Measurements from ENCODE around the gene DDX53.

Gene DDX53

DNA sequence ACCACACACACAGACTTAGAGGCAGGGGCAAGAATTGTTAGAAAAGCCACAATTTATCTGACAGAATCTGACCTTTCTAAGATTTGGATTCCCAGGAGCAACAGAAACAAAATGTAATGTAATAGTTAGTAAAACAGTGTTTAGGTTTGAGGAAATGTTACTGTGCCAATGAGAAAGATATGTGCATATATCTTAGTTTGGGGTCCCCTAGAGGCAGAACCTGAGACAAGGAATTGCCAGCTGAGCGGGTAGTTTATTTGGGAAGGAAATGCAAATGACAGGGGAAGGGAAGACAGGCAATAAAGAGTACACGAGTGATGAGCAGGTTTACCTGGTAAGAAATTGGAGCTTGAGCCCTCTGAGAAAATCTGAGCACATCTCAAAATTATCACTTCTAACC, 31.3 kb upstream of the DDX53 start:
- Histone ChIP-seq H4K20me1 (ENCODE audit: control insufficient read depth, insufficient read depth, low read depth, low read length) (no peaks in the 10 kb centered on the region), H3K27me3 (ENCODE audit: control insufficient read depth, low read length) (no peaks in the 10 kb centered on the region), H3K9me2 (replicated peaks; ENCODE audit: control insufficient read depth, low read length) (no peaks in the 10 kb centered on the region), H3K9me3 (ENCODE audit: control insufficient read depth, insufficient read depth, low read length) (no peaks in the 10 kb centered on the region), H3K79me2 (ENCODE audit: control insufficient read depth, low read length) (no peaks in the 10 kb centered on the region), H3K4me3 (ENCODE audit: low read length) (no peak overlapping the region), H3K27ac (ENCODE audit: low read depth, low read length) (no peak overlapping the region), H3F3A (ENCODE audit: control insufficient read depth, insufficient read depth) (no peaks in the 10 kb centered on the region), H3K4me1 (ENCODE audit: control insufficient read depth, low read length) (no peaks in the 10 kb centered on the region), H3K36me3 (ENCODE audit: control insufficient read depth, low read length) (no peaks in the 10 kb centered on the region), H3K4me2 (ENCODE audit: low read length) (no peak overlapping the region)
- TF ChIP-seq, protein P1, sequence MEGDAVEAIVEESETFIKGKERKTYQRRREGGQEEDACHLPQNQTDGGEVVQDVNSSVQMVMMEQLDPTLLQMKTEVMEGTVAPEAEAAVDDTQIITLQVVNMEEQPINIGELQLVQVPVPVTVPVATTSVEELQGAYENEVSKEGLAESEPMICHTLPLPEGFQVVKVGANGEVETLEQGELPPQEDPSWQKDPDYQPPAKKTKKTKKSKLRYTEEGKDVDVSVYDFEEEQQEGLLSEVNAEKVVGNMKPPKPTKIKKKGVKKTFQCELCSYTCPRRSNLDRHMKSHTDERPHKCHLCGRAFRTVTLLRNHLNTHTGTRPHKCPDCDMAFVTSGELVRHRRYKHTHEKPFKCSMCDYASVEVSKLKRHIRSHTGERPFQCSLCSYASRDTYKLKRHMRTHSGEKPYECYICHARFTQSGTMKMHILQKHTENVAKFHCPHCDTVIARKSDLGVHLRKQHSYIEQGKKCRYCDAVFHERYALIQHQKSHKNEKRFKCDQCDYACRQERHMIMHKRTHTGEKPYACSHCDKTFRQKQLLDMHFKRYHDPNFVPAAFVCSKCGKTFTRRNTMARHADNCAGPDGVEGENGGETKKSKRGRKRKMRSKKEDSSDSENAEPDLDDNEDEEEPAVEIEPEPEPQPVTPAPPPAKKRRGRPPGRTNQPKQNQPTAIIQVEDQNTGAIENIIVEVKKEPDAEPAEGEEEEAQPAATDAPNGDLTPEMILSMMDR (IDR thresholded peaks at IDR 0.05; ENCODE audit: low read depth, low read length, poor library complexity, severe bottlenecking), result no peak
- TF ChIP-seq EZH2phosphoT487 (IDR thresholded peaks at IDR 0.05; ENCODE audit: borderline replicate concordance, low read length), result no peak

GRCh38 chrX:22969411-22969810, 30.3 kb upstream of the DDX53 start:
- H4K20me1 ChIP-seq (ENCODE audit: control insufficient read depth, insufficient read depth, low read depth, low read length), result no peaks in the 10 kb centered on the region
- TF ChIP-seq, protein P1 (IDR thresholded peaks at IDR 0.05; ENCODE audit: low read depth, low read length, poor library complexity, severe bottlenecking), result no peak
- no peak for TF ChIP-seq EZH2phosphoT487 (IDR thresholded peaks at IDR 0.05; ENCODE audit: borderline replicate concordance, low read length)
- H3K79me2 ChIP-seq (ENCODE audit: control insufficient read depth, low read length), result no peaks in the 10 kb centered on the region
- no peaks in the 10 kb centered on the region for H3K4me1 ChIP-seq (ENCODE audit: control insufficient read depth, low read length)
- H3K4me3 ChIP-seq (ENCODE audit: low read length), result no peak overlapping the region
- H3K9me3 ChIP-seq (ENCODE audit: control insufficient read depth, insufficient read depth, low read length), result no peaks in the 10 kb centered on the region
- no peaks in the 10 kb centered on the region for H3K36me3 ChIP-seq (ENCODE audit: control insufficient read depth, low read length)
- no peak overlapping the region for H3K27ac ChIP-seq (ENCODE audit: low read depth, low read length)
- no peaks in the 10 kb centered on the region for H3K27me3 ChIP-seq (ENCODE audit: control insufficient read depth, low read length)
- no peak overlapping the region for H3K4me2 ChIP-seq (ENCODE audit: low read length)
- H3F3A ChIP-seq (ENCODE audit: control insufficient read depth, insufficient read depth), result no peaks in the 10 kb centered on the region
- H3K9me2 ChIP-seq (replicated peaks; ENCODE audit: control insufficient read depth, low read length), result no peaks in the 10 kb centered on the region

DNA sequence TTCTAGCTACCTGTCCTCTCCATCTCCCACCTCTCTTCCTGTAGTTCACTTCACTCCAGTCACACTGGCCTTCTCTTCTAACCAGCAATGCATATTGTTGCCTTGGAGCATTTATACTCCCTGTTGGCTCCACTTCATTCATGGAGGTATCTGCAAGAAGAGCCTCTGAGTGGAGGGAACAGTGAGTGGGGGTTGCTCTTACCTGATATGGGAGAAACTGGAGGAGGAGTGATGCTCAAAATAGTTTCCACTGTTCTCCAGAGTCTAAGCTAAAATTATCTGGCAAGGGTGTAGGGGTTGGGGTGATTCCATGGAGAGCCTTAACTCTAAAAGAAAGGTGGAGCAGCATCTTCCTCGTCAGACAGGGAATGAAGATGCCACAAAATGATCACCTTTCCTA, 28.9 kb upstream of the DDX53 start:
- H3K9me3 ChIP-seq (ENCODE audit: control insufficient read depth, insufficient read depth, low read length), result no peaks in the 10 kb centered on the region
- no peaks in the 10 kb centered on the region for H3F3A ChIP-seq (ENCODE audit: control insufficient read depth, insufficient read depth)
- no peak overlapping the region for H3K4me2 ChIP-seq (ENCODE audit: low read length)
- no peaks in the 10 kb centered on the region for H3K36me3 ChIP-seq (ENCODE audit: control insufficient read depth, low read length)
- no peak overlapping the region for H3K4me3 ChIP-seq (ENCODE audit: low read length)
- H3K9me2 ChIP-seq (replicated peaks; ENCODE audit: control insufficient read depth, low read length), result no peaks in the 10 kb centered on the region
- H3K79me2 ChIP-seq (ENCODE audit: control insufficient read depth, low read length), result no peaks in the 10 kb centered on the region
- no peaks in the 10 kb centered on the region for H3K27me3 ChIP-seq (ENCODE audit: control insufficient read depth, low read length)
- no peaks in the 10 kb centered on the region for H4K20me1 ChIP-seq (ENCODE audit: control insufficient read depth, insufficient read depth, low read depth, low read length)
- H3K4me1 ChIP-seq (ENCODE audit: control insufficient read depth, low read length), result no peaks in the 10 kb centered on the region
- TF ChIP-seq EZH2phosphoT487 (IDR thresholded peaks at IDR 0.05; ENCODE audit: borderline replicate concordance, low read length), result no peak
- TF ChIP-seq, protein P1 (IDR thresholded peaks at IDR 0.05; ENCODE audit: low read depth, low read length, poor library complexity, severe bottlenecking), result no peak
- no peak overlapping the region for H3K27ac ChIP-seq (ENCODE audit: low read depth, low read length)

- Histone ChIP-seq H3K4me3 (ENCODE audit: low read length) (no peak overlapping the region), H3K9me3 (ENCODE audit: control insufficient read depth, insufficient read depth, low read length) (no peaks in the 10 kb centered on the region), H3K9me2 (replicated peaks; ENCODE audit: control insufficient read depth, low read length) (no peaks in the 10 kb centered on the region), H3K27ac (ENCODE audit: low read depth, low read length) (no peak overlapping the region), H3F3A (ENCODE audit: control insufficient read depth, insufficient read depth) (no peaks in the 10 kb centered on the region), H3K27me3 (ENCODE audit: control insufficient read depth, low read length) (no peaks in the 10 kb centered on the region), H4K20me1 (ENCODE audit: control insufficient read depth, insufficient read depth, low read depth, low read length) (no peaks in the 10 kb centered on the region), H3K36me3 (ENCODE audit: control insufficient read depth, low read length) (no peaks in the 10 kb centered on the region), H3K79me2 (ENCODE audit: control insufficient read depth, low read length) (no peaks in the 10 kb centered on the region), H3K4me2 (ENCODE audit: low read length) (no peak overlapping the region), H3K4me1 (ENCODE audit: control insufficient read depth, low read length) (no peaks in the 10 kb centered on the region)
- TF ChIP-seq EZH2phosphoT487 (IDR thresholded peaks at IDR 0.05; ENCODE audit: borderline replicate concordance, low read length), result no peak
- TF ChIP-seq, protein P1 (IDR thresholded peaks at IDR 0.05; ENCODE audit: low read depth, low read length, poor library complexity, severe bottlenecking), result no peak
Measured at GRCh38 chrX:22974616-22975015, 25.1 kb upstream of the DDX53 start.
